ENCODE measurements around the gene H2AZ2. TPM values are rescaled to one million over a fixed set of nuclear protein-coding genes. Genes with fewer than 3 reads are reported as not detected.
"Not testable (repeated sequence)": the region's sequence is repeated elsewhere in the genome, so short reads cannot be mapped to it uniquely, and the experiment has no call there.

The H2AZ2 gene
- total RNA-seq, 8 experiments from 2014 or later, result 58.6 to 270 (median 130) TPM

GRCh38 chr7:44843440-44843839 is 4.4 kb downstream of the H2AZ2 start:
- in situ Hi-C loops (cut with MboI; ENCODE audit: low pct_unique_long_range_greater_than_20kb in 2 of 9, low sequenced_read_pairs in 9 of 9, unreplicated experiment in 9 of 9), result loop anchor here in 3 of 9 experiments (25.0 kb wide), 1 partner anchor 256 kb away; the partner anchor contains the start of gene TMED4 (in 3 of the 3)
- not testable (repeated sequence) for ATAC-seq (replicated peaks in 6 of 8); H3K4me3 ChIP-seq; H3K27ac ChIP-seq
- 79 to 100% (median 98%) methylated on average over 2 to 5 of the region's 5 CpGs; no CpG with 5 or more reads in 1 of the 10 experiments for WGBS, 10 experiments
- H3K4me1 ChIP-seq (replicated peaks in 1 of 2), result peaks cover 2 to 14% of the 10 kb centered on the region in 2 donors

GRCh38 chr7:44842675-44843074 is 5.2 kb downstream of the H2AZ2 start:
- WGBS, 10 experiments, result 87 to 100% (median 97%) methylated on average over 1 to 6 of the region's 8 CpGs; no CpG with 5 or more reads in 4 of the 10 experiments
- H3K4me3 ChIP-seq; H3K27ac ChIP-seq; ATAC-seq (replicated peaks in 6 of 8): not testable (repeated sequence)
- peaks cover 2 to 14% of the 10 kb centered on the region in 2 donors for H3K4me1 ChIP-seq (replicated peaks in 1 of 2)
- in situ Hi-C loops (cut with MboI; ENCODE audit: low pct_unique_long_range_greater_than_20kb in 2 of 9, low sequenced_read_pairs in 9 of 9, unreplicated experiment in 9 of 9), result loop anchor here in 3 of 9 experiments (25.0 kb wide), 1 partner anchor 255 kb away; the partner anchor contains the start of gene TMED4 (in 3 of the 3)

GRCh38 chr7:44838751-44839150 is 9.1 kb downstream of the H2AZ2 start:
- Histone ChIP-seq H3K4me3 (no peak overlapping the region), H3K4me1 (replicated peaks in 1 of 2) (no peaks in the 10 kb centered on the region), H3K27ac (no peak overlapping the region)
- ATAC-seq (replicated peaks in 6 of 8), result no peak
- 28 to 100% (median 83%) methylated on average over 1 to 2 of the region's 2 CpGs; no CpG with 5 or more reads in 2 of the 10 experiments for WGBS, 10 experiments
- in situ Hi-C loops (cut with MboI; ENCODE audit: low pct_unique_long_range_greater_than_20kb in 2 of 9, low sequenced_read_pairs in 9 of 9, unreplicated experiment in 9 of 9), result loop anchor here in 3 of 9 experiments (25.0 kb wide), 1 partner anchor 251 kb away; the partner anchor contains the start of gene TMED4 (in 3 of the 3)

- no peak for ATAC-seq (replicated peaks in 6 of 8)
- 58 to 100% (median 88%) methylated on average over 1 to 2 of the region's 3 CpGs; no CpG with 5 or more reads in 3 of the 10 experiments for WGBS, 10 experiments
- no peak overlapping the region for H3K4me3 ChIP-seq
- no peaks in the 10 kb centered on the region for H3K4me1 ChIP-seq (replicated peaks in 1 of 2)
- in situ Hi-C loops (cut with MboI; ENCODE audit: low pct_unique_long_range_greater_than_20kb in 2 of 9, low sequenced_read_pairs in 9 of 9, unreplicated experiment in 9 of 9), result loop anchor here in 3 of 9 experiments (25.0 kb wide), 1 partner anchor 240 kb away; the partner anchor contains the start of gene TMED4 (in 3 of the 3)
- H3K27ac ChIP-seq, result no peak overlapping the region
These were observed 20.3 kb downstream of the H2AZ2 start for GRCh38 chr7:44827567-44827966.

GRCh38 chr7:44824894-44825526 is 22.9 kb downstream of the H2AZ2 start:
- Histone ChIP-seq H3K4me3 (no peak overlapping the region), H3K4me1 (replicated peaks in 1 of 2) (no peaks in the 10 kb centered on the region), H3K27ac (no peak overlapping the region)
- in situ Hi-C loops (cut with MboI; ENCODE audit: low pct_unique_long_range_greater_than_20kb in 2 of 9, low sequenced_read_pairs in 9 of 9, unreplicated experiment in 9 of 9), result loop anchor here in 3 of 9 experiments (25.0 kb wide), 1 partner anchor 238 kb away; the partner anchor contains the start of gene TMED4 (in 3 of the 3)
- no peak for ATAC-seq (replicated peaks in 6 of 8)
- WGBS, 10 experiments, result 60 to 100% (median 100%) methylated on average over 1 to 2 of the region's 2 CpGs; no CpG with 5 or more reads in 2 of the 10 experiments

- H3K4me3 ChIP-seq, result no peak overlapping the region
- H3K4me1 ChIP-seq (replicated peaks in 1 of 2), result no peaks in the 10 kb centered on the region
- 71 to 100% (median 100%) methylated on average over 1 to 4 of the region's 5 CpGs; no CpG with 5 or more reads in 3 of the 10 experiments for WGBS, 10 experiments
- H3K27ac ChIP-seq, result no peak overlapping the region
- in situ Hi-C loops (cut with MboI; ENCODE audit: low pct_unique_long_range_greater_than_20kb in 2 of 9, low sequenced_read_pairs in 9 of 9, unreplicated experiment in 9 of 9), result no loop called here
- peak in 3 of 8 experiments; percentile 22 to 64 (median 36) for ATAC-seq (replicated peaks in 6 of 8)
These were observed 24.6 kb downstream of the H2AZ2 start for GRCh38 chr7:44823255-44823781.

- no peaks in the 10 kb centered on the region for H3K4me1 ChIP-seq (replicated peaks in 1 of 2)
- H3K27ac ChIP-seq, result no peak overlapping the region
- no peak for ATAC-seq (replicated peaks in 6 of 8)
- in situ Hi-C loops (cut with MboI; ENCODE audit: low pct_unique_long_range_greater_than_20kb in 2 of 9, low sequenced_read_pairs in 9 of 9, unreplicated experiment in 9 of 9), result no loop called here
- no peak overlapping the region for H3K4me3 ChIP-seq
- 0 to 100% (median 70%) methylated on average over 1 to 2 of the region's 2 CpGs; no CpG with 5 or more reads in 4 of the 10 experiments for WGBS, 10 experiments
These were observed 28.6 kb downstream of the H2AZ2 start for GRCh38 chr7:44819292-44819691.

GRCh38 chr7:44814919-44815318 is 33.0 kb downstream of the H2AZ2 start:
- H3K4me1 ChIP-seq (replicated peaks in 1 of 2), result no peaks in the 10 kb centered on the region
- WGBS, 10 experiments, result 60 to 100% (median 83%) methylated on average over 1 of the region's 2 CpGs; no CpG with 5 or more reads in 5 of the 10 experiments
- H3K4me3 ChIP-seq, result no peak overlapping the region
- in situ Hi-C loops (cut with MboI; ENCODE audit: low pct_unique_long_range_greater_than_20kb in 2 of 9, low sequenced_read_pairs in 9 of 9, unreplicated experiment in 9 of 9), result no loop called here
- ATAC-seq (replicated peaks in 6 of 8), result peak in 3 of 8 experiments; percentile 19 to 74 (median 67)
- no peak overlapping the region for H3K27ac ChIP-seq

- H3K4me3 ChIP-seq, result no peak overlapping the region
- no peaks in the 10 kb centered on the region for H3K4me1 ChIP-seq (replicated peaks in 1 of 2)
- ATAC-seq (replicated peaks in 6 of 8), result no peak
- in situ Hi-C loops (cut with MboI; ENCODE audit: low pct_unique_long_range_greater_than_20kb in 2 of 9, low sequenced_read_pairs in 9 of 9, unreplicated experiment in 9 of 9), result no loop called here
- H3K27ac ChIP-seq, result no peak overlapping the region
- 75 to 100% (median 90%) methylated on average over 1 to 5 of the region's 6 CpGs; no CpG with 5 or more reads in 3 of the 10 experiments for WGBS, 10 experiments
These were observed 36.3 kb downstream of the H2AZ2 start for GRCh38 chr7:44811571-44811970.

- in situ Hi-C loops (cut with MboI; ENCODE audit: low pct_unique_long_range_greater_than_20kb in 2 of 9, low sequenced_read_pairs in 9 of 9, unreplicated experiment in 9 of 9), result no loop called here
- H3K4me3 ChIP-seq, result no peak overlapping the region
- H3K4me1 ChIP-seq (replicated peaks in 1 of 2), result no peaks in the 10 kb centered on the region
- no peak overlapping the region for H3K27ac ChIP-seq
- ATAC-seq (replicated peaks in 6 of 8), result no peak
These were observed 36.8 kb downstream of the H2AZ2 start for GRCh38 chr7:44811093-44811492.

- H3K4me1 ChIP-seq (replicated peaks in 1 of 2), result no peaks in the 10 kb centered on the region
- no peak overlapping the region for H3K4me3 ChIP-seq
- ATAC-seq (replicated peaks in 6 of 8), result no peak
- WGBS, 10 experiments, result 60 to 100% (median 78%) methylated on average over 1 to 4 of the region's 4 CpGs; no CpG with 5 or more reads in 6 of the 10 experiments
- in situ Hi-C loops (cut with MboI; ENCODE audit: low pct_unique_long_range_greater_than_20kb in 2 of 9, low sequenced_read_pairs in 9 of 9, unreplicated experiment in 9 of 9), result no loop called here
- no peak overlapping the region for H3K27ac ChIP-seq
These were observed 38.9 kb downstream of the H2AZ2 start for GRCh38 chr7:44808914-44809393.

GRCh38 chr7:44805950-44806349 is 41.9 kb downstream of the H2AZ2 start:
- 80 to 100% (median 100%) methylated on average over 2 to 3 of the region's 5 CpGs; no CpG with 5 or more reads in 7 of the 10 experiments for WGBS, 10 experiments
- no peak overlapping the region for H3K4me3 ChIP-seq
- in situ Hi-C loops (cut with MboI; ENCODE audit: low pct_unique_long_range_greater_than_20kb in 2 of 9, low sequenced_read_pairs in 9 of 9, unreplicated experiment in 9 of 9), result no loop called here
- ATAC-seq (replicated peaks in 6 of 8), result peak in 2 of 8 experiments; percentile 15 to 49
- H3K27ac ChIP-seq, result no peak overlapping the region
- H3K4me1 ChIP-seq (replicated peaks in 1 of 2), result no peaks in the 10 kb centered on the region

GRCh38 chr7:44803828-44804519 is 43.9 kb downstream of the H2AZ2 start:
- H3K4me3 ChIP-seq; H3K4me1 ChIP-seq (replicated peaks in 1 of 2); H3K27ac ChIP-seq; in situ Hi-C loops (cut with MboI; ENCODE audit: low pct_unique_long_range_greater_than_20kb in 2 of 9, low sequenced_read_pairs in 9 of 9, unreplicated experiment in 9 of 9); ATAC-seq (replicated peaks in 6 of 8): not testable (repeated sequence)
- 87 to 100% (median 100%) methylated on average over 1 to 8 of the region's 10 CpGs; no CpG with 5 or more reads in 3 of the 10 experiments for WGBS, 10 experiments
